ENCODE measurements around the gene DRAXIN.

DNA sequence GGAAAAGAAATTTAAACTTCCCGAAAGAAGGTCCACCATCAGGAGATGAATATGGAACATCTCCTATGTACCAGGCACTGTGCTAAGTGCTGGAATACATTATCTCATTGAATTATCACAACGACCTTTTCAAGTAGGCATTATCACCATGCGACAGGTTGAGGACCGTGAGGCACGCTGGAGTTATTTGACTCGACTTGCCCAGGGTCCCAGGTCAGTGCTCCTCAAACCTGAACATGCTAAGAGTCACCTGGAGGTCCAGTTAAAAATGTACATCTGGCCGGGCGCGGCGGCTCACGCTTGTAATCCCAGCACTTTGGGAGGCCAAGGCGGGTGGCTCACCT lies 28.5 kb downstream of the DRAXIN start:
- TF ChIP-seq, protein P1, sequence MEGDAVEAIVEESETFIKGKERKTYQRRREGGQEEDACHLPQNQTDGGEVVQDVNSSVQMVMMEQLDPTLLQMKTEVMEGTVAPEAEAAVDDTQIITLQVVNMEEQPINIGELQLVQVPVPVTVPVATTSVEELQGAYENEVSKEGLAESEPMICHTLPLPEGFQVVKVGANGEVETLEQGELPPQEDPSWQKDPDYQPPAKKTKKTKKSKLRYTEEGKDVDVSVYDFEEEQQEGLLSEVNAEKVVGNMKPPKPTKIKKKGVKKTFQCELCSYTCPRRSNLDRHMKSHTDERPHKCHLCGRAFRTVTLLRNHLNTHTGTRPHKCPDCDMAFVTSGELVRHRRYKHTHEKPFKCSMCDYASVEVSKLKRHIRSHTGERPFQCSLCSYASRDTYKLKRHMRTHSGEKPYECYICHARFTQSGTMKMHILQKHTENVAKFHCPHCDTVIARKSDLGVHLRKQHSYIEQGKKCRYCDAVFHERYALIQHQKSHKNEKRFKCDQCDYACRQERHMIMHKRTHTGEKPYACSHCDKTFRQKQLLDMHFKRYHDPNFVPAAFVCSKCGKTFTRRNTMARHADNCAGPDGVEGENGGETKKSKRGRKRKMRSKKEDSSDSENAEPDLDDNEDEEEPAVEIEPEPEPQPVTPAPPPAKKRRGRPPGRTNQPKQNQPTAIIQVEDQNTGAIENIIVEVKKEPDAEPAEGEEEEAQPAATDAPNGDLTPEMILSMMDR (IDR thresholded peaks at IDR 0.05), result peak in 2 of 5 experiments; percentile 4 to 27
- TF ChIP-seq POLR2A (IDR thresholded peaks at IDR 0.05) (no peak), POLR2AphosphoS5 (IDR thresholded peaks at IDR 0.05) (no peak)
